ENCODE results near the gene MFSD2B.

GRCh38 chr2:24040511-24040910 is 30.6 kb downstream of the MFSD2B start:
- TF ChIP-seq EZH2 (IDR thresholded peaks at IDR 0.05; ENCODE audit: borderline replicate concordance, low read depth, low read length, severe bottlenecking) = no peak
- TF ChIP-seq CTCF (IDR thresholded peaks at IDR 0.05; ENCODE audit: extremely low read depth in 1 of 2, insufficient read depth in 1 of 2, low read depth in 1 of 2, low read length in 2 of 2) = no peak
- TF ChIP-seq MYC (IDR thresholded peaks at IDR 0.05; ENCODE audit: low read depth, low read length) = no peak
